H1 (cell line): ENCODE measurements around the gene OR1M1. TPM values are rescaled to one million over a fixed set of nuclear protein-coding genes. Genes with fewer than 3 reads are reported as not detected.

Experiments used
- CTCF ChIA-PET: fragments of 300-600 bp; sonication (Branson Sonifier 250); formaldehyde crosslinking; loops from one replicate; lab custom pipeline; 2021; ENCODE audit not compliant: partially characterized antibody; lab: Charles Lee
- POLR2A ChIA-PET: fragments of 300-600 bp; sonication (Branson Sonifier 250); formaldehyde crosslinking; loops from one replicate; lab custom pipeline; 2021; ENCODE audit warnings: inconsistent platforms; ENCODE audit not compliant: partially characterized antibody; lab: Charles Lee
- DNase-seq, 2 experiments: peaks; one replicate each; pipeline versions ENCODE4 v3.0.0 to v3.0.0-alpha.2; 2010 to 2022; ENCODE audit warnings: low spot score in 2 of 2, low read depth in 1 of 2, mixed read lengths in 1 of 2
- FAIRE-seq: peaks from 2 replicates; lab custom pipeline; 2011; peaks lifted over from hg19 to GRCh38; lab: Jason Lieb, UNC
- H2AFZ ChIP-seq: 2 replicates; pipeline ENCODE4 v1.8.1; 2012; ENCODE audit warnings: low read length, inconsistent platforms
- H2AK5ac ChIP-seq: 2 replicates; pipeline ENCODE4 v1.6.1; 2013; ENCODE audit warnings: low read depth, low read length
- H2BK120ac ChIP-seq: replicated peaks from 2 replicates; pipeline ENCODE3; 2013; ENCODE audit warnings: low read depth, low read length, inconsistent platforms
- H2BK12ac ChIP-seq: 2 replicates; pipeline ENCODE4 v1.6.1; 2013; ENCODE audit warnings: low read depth, low read length
- H2BK15ac ChIP-seq: 2 replicates; pipeline ENCODE4 v1.6.1; 2013; ENCODE audit warnings: low read length
- H2BK20ac ChIP-seq: 2 replicates; pipeline ENCODE4 v1.6.1; 2013; ENCODE audit warnings: low read length
- H2BK5ac ChIP-seq: 2 replicates; pipeline ENCODE4 v1.6.1; 2013; ENCODE audit warnings: low read depth, low read length
- H3K14ac ChIP-seq: 2 replicates; pipeline ENCODE4 v1.6.1; 2013; ENCODE audit warnings: inconsistent platforms; ENCODE audit not compliant: insufficient read length
- H3K18ac ChIP-seq: 2 replicates; pipeline ENCODE4 v1.6.1; 2013; ENCODE audit warnings: low read length; ENCODE audit errors: extremely low read depth
- H3K23ac ChIP-seq: 2 replicates; pipeline ENCODE4 v1.6.1; 2013; ENCODE audit warnings: inconsistent platforms; ENCODE audit not compliant: insufficient read length
- H3K23me2 ChIP-seq: 2 replicates; pipeline ENCODE4 v1.6.1; 2013; ENCODE audit warnings: low read depth, low read length
- H3K27ac ChIP-seq: 2 replicates; pipeline ENCODE4 v1.6.1; 2011; ENCODE audit warnings: low read depth, low read length, inconsistent platforms
- H3K27me3 ChIP-seq, 4 experiments: replicated peaks in 1 of 4; 1 replicate in 1 of 4; 2 replicates in 3 of 4; pipeline versions ENCODE4 v1.6.1 to v1.8.1; 2011 to 2013; ENCODE audit warnings: low read length in 3 of 4, mild to moderate bottlenecking in 3 of 4, inconsistent platforms in 2 of 4, mixed read lengths in 2 of 4, moderate library complexity in 1 of 4; ENCODE audit not compliant: control insufficient read depth in 3 of 4, insufficient read depth in 3 of 4; ENCODE audit errors: extremely low read depth in 1 of 4
- H3K36me3 ChIP-seq, 4 experiments: 2 replicates each; pipeline versions ENCODE4 v1.6.1 to v1.8.1; 2011 to 2013; ENCODE audit warnings: mild to moderate bottlenecking in 4 of 4, low read length in 3 of 4, moderate library complexity in 2 of 4, control low read depth in 1 of 4, inconsistent platforms in 1 of 4; ENCODE audit not compliant: insufficient read depth in 4 of 4, control insufficient read depth in 2 of 4
- H3K4ac ChIP-seq: replicated peaks from 2 replicates; pipeline ENCODE3; 2013; ENCODE audit warnings: low read length, low read depth, mixed read lengths, inconsistent platforms; ENCODE audit not compliant: insufficient read length
- H3K4me1 ChIP-seq, 4 experiments: replicated peaks in 1 of 4; 1 replicate in 1 of 4; 2 replicates in 3 of 4; pipeline versions ENCODE4 v1.6.1 to v1.8.1; 2011 to 2013; ENCODE audit warnings: low read length in 3 of 4, inconsistent platforms in 2 of 4, mixed read lengths in 1 of 4; ENCODE audit not compliant: insufficient read depth in 4 of 4, control insufficient read depth in 3 of 4
- H3K4me2 ChIP-seq, 2 experiments: 2 replicates each; pipeline versions ENCODE4 v1.6.1 to v1.8.1; 2011 to 2013; ENCODE audit warnings: low read depth in 2 of 2, low read length in 2 of 2, control low read depth in 1 of 2, inconsistent platforms in 1 of 2, mild to moderate bottlenecking in 1 of 2; ENCODE audit not compliant: insufficient read depth in 1 of 2
- H3K4me3 ChIP-seq, 4 experiments: fragments of 200-600, 300-600 bp in 1 of 4; sonication (generic), shearing (Covaris generic), sonication (Bioruptor Twin) in 1 of 4; 2 replicates each; pipeline versions ENCODE4 v1.5.1 to v1.8.1; 2011 to 2016; ENCODE audit warnings: low read length in 4 of 4, low read depth in 3 of 4, control low read depth in 2 of 4, inconsistent platforms in 2 of 4, mild to moderate bottlenecking in 2 of 4, mixed read lengths in 1 of 4, moderate library complexity in 1 of 4; ENCODE audit not compliant: insufficient read depth in 2 of 4; ENCODE audit errors: extremely low read depth in 1 of 4
- H3K56ac ChIP-seq: replicated peaks from 2 replicates; pipeline ENCODE3; 2013; ENCODE audit warnings: low read depth, mild to moderate bottlenecking, mixed read lengths, low read length, inconsistent platforms; ENCODE audit not compliant: insufficient read length
- H3K79me1 ChIP-seq: 2 replicates; pipeline ENCODE4 v1.6.1; 2013; ENCODE audit warnings: low read depth, low read length, control low read depth
- H3K79me2 ChIP-seq, 2 experiments: 2 replicates each; pipeline versions ENCODE4 v1.6.1 to v1.8.1; 2012 to 2013; ENCODE audit warnings: low read length in 2 of 2, mild to moderate bottlenecking in 2 of 2, inconsistent platforms in 1 of 2; ENCODE audit not compliant: insufficient read depth in 2 of 2, control insufficient read depth in 1 of 2
- H3K9ac ChIP-seq, 4 experiments: replicated peaks in 1 of 4; 1 replicate in 1 of 4; 2 replicates in 3 of 4; pipeline versions ENCODE4 v1.6.1 to v1.8.1; 2011 to 2013; ENCODE audit warnings: low read depth in 3 of 4, low read length in 3 of 4, control low read depth in 2 of 4, mild to moderate bottlenecking in 2 of 4, moderate library complexity in 2 of 4, inconsistent platforms in 1 of 4; ENCODE audit errors: extremely low read depth in 1 of 4
- H3K9me3 ChIP-seq, 2 experiments: 2 replicates each; pipeline versions ENCODE4 v1.6.1 to v1.8.1; 2012 to 2013; ENCODE audit warnings: mild to moderate bottlenecking in 2 of 2, moderate library complexity in 2 of 2, control low read depth in 1 of 2, inconsistent platforms in 1 of 2, low read depth in 1 of 2, low read length in 1 of 2, mixed read lengths in 1 of 2; ENCODE audit not compliant: insufficient read depth in 2 of 2
- H4K20me1 ChIP-seq, 2 experiments: replicated peaks in 1 of 2; 2 replicates each; pipeline versions ENCODE3 to v1.8.1; 2011 to 2013; ENCODE audit warnings: inconsistent platforms in 2 of 2, low read length in 2 of 2, mild to moderate bottlenecking in 1 of 2; ENCODE audit not compliant: insufficient read depth in 2 of 2, control insufficient read depth in 1 of 2
- H4K5ac ChIP-seq: 2 replicates; pipeline ENCODE4 v1.6.1; 2013; ENCODE audit warnings: low read length, low read depth, mixed read lengths, inconsistent platforms; ENCODE audit not compliant: insufficient read length
- H4K8ac ChIP-seq: 2 replicates; pipeline ENCODE4 v1.8.0; 2013; ENCODE audit warnings: mild to moderate bottlenecking, moderate library complexity, low read length, inconsistent platforms; ENCODE audit not compliant: insufficient read depth; ENCODE audit errors: extremely low read depth
- H4K91ac ChIP-seq: replicated peaks from 2 replicates; pipeline ENCODE3; 2013; ENCODE audit warnings: low read length, mixed read lengths, inconsistent platforms; ENCODE audit not compliant: insufficient read length
- CBX5 ChIP-seq: fragments of 300-800, 300-1000 bp; sonication (generic); IDR thresholded peaks from 2 replicates; pipeline ENCODE4 v1.7.1; 2016; ENCODE audit warnings: antibody characterized with exemption, low read length, low read depth
- HDAC2 ChIP-seq, 2 experiments: fragments of 300-600 bp in 1 of 2; sonication (generic) in 1 of 2; IDR thresholded peaks; 2 replicates each; pipeline ENCODE4 v1.6.1; 2011 to 2012; ENCODE audit warnings: low read depth in 2 of 2, low read length in 2 of 2, mild to moderate bottlenecking in 2 of 2, moderate library complexity in 2 of 2, borderline replicate concordance in 1 of 2, inconsistent platforms in 1 of 2
- JUN ChIP-seq: IDR thresholded peaks from 2 replicates; pipeline ENCODE4 v1.6.1; 2011; ENCODE audit warnings: low read depth, mild to moderate bottlenecking, improper control_type of control experiment, low read length
- PHF8 ChIP-seq: fragments of 200-600 bp; sonication (generic); conservative IDR thresholded peaks from 2 replicates; pipeline ENCODE4 v1.7.1; 2012; ENCODE audit warnings: low read depth, mild to moderate bottlenecking, inconsistent platforms, low read length, moderate library complexity
- WGBS, 2 experiments: shearing (Covaris generic) in 1 of 2; methylation state at CpG; one replicate each; pipeline versions ENCODE4 v1.1.6 to v1.1.7; 2013 to 2015; ENCODE audit warnings: low lambda C conversion rate in 2 of 2, mixed read lengths in 2 of 2, inconsistent platforms in 1 of 2, low coverage in 1 of 2, missing lambda C conversion rate in 1 of 2; ENCODE audit not compliant: insufficient replicate concordance in 2 of 2, insufficient coverage in 1 of 2, insufficient read length in 1 of 2; ENCODE audit errors: extremely low coverage in 1 of 2, missing lambda C conversion rate in 1 of 2; 5-methylcytosine and 5-hydroxymethylcytosine counted together
- polyA plus RNA-seq, 7 experiments: library from polyadenylated mRNA; depleted of rRNA in 3 of 7; stranded (reverse) in 5 of 7; unstranded in 2 of 7; fragments of >200 nt in 5 of 7; fragments of 200-250 nt in 2 of 7; gene quantifications; 1 replicate in 5 of 7; 2 replicates in 1 of 7; 4 replicates in 1 of 7; pipeline versions ENCODE4 v1.2.1 to v1.2.3, GENCODE V29; 2011 to 2013; ENCODE audit warnings: missing spikeins in 2 of 7, mixed read lengths in 2 of 7
- total RNA-seq: library from RNA; stranded (reverse); fragmentation: NEBNext Ultra II Directional; extraction: Animal tissue kit (Norgen Biotek cat#: 25700); gene quantifications from 2 replicates; pipeline ENCODE4 v1.2.1, GENCODE V29; 2021
- TF ChIP-seq, protein P1 (sequence below): IDR thresholded peaks from 2 replicates; pipeline ENCODE4 v1.6.1; 2011; ENCODE audit warnings: low read length, improper control_type of control experiment

Gene OR1M1
- total and polyA plus RNA-seq, 2 of the 8 experiments (the other 6 are each of a cell fraction or from before 2014, with no cell fraction given): 0.12 TPM; not detected in 1

- H2BK20ac ChIP-seq: no peak overlapping the region
- no peak overlapping the region for H3K4me2 ChIP-seq
- no peak for TF ChIP-seq PHF8
- TF ChIP-seq JUN: no peak
- TF ChIP-seq, protein P1, sequence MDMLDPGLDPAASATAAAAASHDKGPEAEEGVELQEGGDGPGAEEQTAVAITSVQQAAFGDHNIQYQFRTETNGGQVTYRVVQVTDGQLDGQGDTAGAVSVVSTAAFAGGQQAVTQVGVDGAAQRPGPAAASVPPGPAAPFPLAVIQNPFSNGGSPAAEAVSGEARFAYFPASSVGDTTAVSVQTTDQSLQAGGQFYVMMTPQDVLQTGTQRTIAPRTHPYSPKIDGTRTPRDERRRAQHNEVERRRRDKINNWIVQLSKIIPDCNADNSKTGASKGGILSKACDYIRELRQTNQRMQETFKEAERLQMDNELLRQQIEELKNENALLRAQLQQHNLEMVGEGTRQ: no peak
- TF ChIP-seq CBX5: no peak
- TF ChIP-seq HDAC2 (IDR thresholded peaks at IDR 0.05; ENCODE audit: borderline replicate concordance in 1 of 2, low read depth in 2 of 2, low read length in 2 of 2): no peak
- H3K56ac ChIP-seq: no peak overlapping the region
- H4K20me1 ChIP-seq: no peaks in the 10 kb centered on the region
- FAIRE-seq: no peak
- WGBS, 2 experiments: 86% methylated on average over 12 of the region's 12 CpGs; no CpG with 5 or more reads in 1 of the 2 experiments
- H3K79me1 ChIP-seq: no peaks in the 10 kb centered on the region
- no peak overlapping the region for H4K91ac ChIP-seq
- ChIA-PET CTCF (no interaction called here), POLR2A (no interaction called here)
- H3K18ac ChIP-seq: no peak overlapping the region
- no peak overlapping the region for H3K4me3 ChIP-seq
- H3K79me2 ChIP-seq: no peaks in the 10 kb centered on the region
- no peak overlapping the region for H3K4ac ChIP-seq
- peaks cover 4 to 16% (median 6%) of the 10 kb centered on the region in 4 experiments; a peak in 6 of 7 replicates for H3K4me1 ChIP-seq
- H2BK5ac ChIP-seq: no peak overlapping the region
- no peak overlapping the region for H2BK15ac ChIP-seq
- H3K23ac ChIP-seq: no peak overlapping the region
- H2BK120ac ChIP-seq: no peak overlapping the region
- no peak overlapping the region for H3K14ac ChIP-seq
- H2AK5ac ChIP-seq: no peak overlapping the region
- no peaks in the 10 kb centered on the region; the same call in 1 of the 2 replicates for H3K23me2 ChIP-seq
- no peak overlapping the region for H3K27ac ChIP-seq
- H3K27me3 ChIP-seq: no peaks in the 10 kb centered on the region
- no peaks in the 10 kb centered on the region for H3K9me3 ChIP-seq
- no peak overlapping the region for H4K5ac ChIP-seq
- no peaks in the 10 kb centered on the region for H3K36me3 ChIP-seq
- no peak overlapping the region for H2BK12ac ChIP-seq
- no peak overlapping the region for H3K9ac ChIP-seq
- no peak for DNase-seq
- no peak overlapping the region for H4K8ac ChIP-seq
- H2AFZ ChIP-seq: peak overlapping the region; percentile 17; the same call in 1 of the 2 replicates
These were observed 27.8 kb upstream of the OR1M1 start for GRCh38 chr19:9058905-9059667.
